Astrocyte of the spinal cord (primary cell): Measurements from ENCODE around the gene CCR2.
"Not testable (repeated sequence)": the region's sequence is repeated elsewhere in the genome, so short reads cannot be mapped to it uniquely, and the experiment has no call there.

Experiments
- DNase-seq: peaks from one replicate; pipeline ENCODE4 v3.0.0; 2011; ENCODE audit warnings: low read depth, low spot score
- H3K4me3 ChIP-seq: 2 replicates; pipeline ENCODE4 v1.5.1; 2011; ENCODE audit warnings: low read depth, mild to moderate bottlenecking, low read length, moderate library complexity
- CTCF ChIP-seq: IDR thresholded peaks from 2 replicates; pipeline ENCODE4 v1.5.1; 2012; ENCODE audit warnings: low read depth, mild to moderate bottlenecking, low read length, inconsistent platforms
- in situ Hi-C: cut with HindIII; loops from 2 replicates; pipeline ENCODE4 v1.10.0; 2017; ENCODE audit warnings: low sequenced_read_pairs

The CCR2 gene

GRCh38 chr3:46399557-46399956 lies 45.6 kb downstream of the CCR2 start:
- DNase-seq: no peak
- no peak for TF ChIP-seq CTCF
- in situ Hi-C loops: no loop called here
- no peak overlapping the region for H3K4me3 ChIP-seq

- in situ Hi-C loops: no loop called here
- DNase-seq: peak; percentile 22
These were observed 46.3 kb downstream of the CCR2 start for GRCh38 chr3:46400000-46400734.

GRCh38 chr3:46400846-46401245 lies 46.9 kb downstream of the CCR2 start:
- in situ Hi-C loops: no loop called here
- TF ChIP-seq CTCF: no peak
- no peak for DNase-seq
- no peak overlapping the region for H3K4me3 ChIP-seq

More at GRCh38 chr3:46400000-46400734, 46.3 kb downstream of the CCR2 start:
- no peak overlapping the region for H3K4me3 ChIP-seq
- no peak for TF ChIP-seq CTCF

GRCh38 chr3:46401579-46401978 lies 47.7 kb downstream of the CCR2 start:
- DNase-seq: no peak
- no peak for TF ChIP-seq CTCF
- in situ Hi-C loops: no loop called here
- no peak overlapping the region for H3K4me3 ChIP-seq

- DNase-seq, in situ Hi-C loops, H3K4me3 ChIP-seq: not testable (repeated sequence)
These were observed 49.0 kb downstream of the CCR2 start for GRCh38 chr3:46402902-46403301.

GRCh38 chr3:46405301-46406019 lies 51.5 kb downstream of the CCR2 start:
- DNase-seq: no peak
- no peak for TF ChIP-seq CTCF
- in situ Hi-C loops: no loop called here
- H3K4me3 ChIP-seq: no peak overlapping the region

GRCh38 chr3:46406443-46406787 lies 52.5 kb downstream of the CCR2 start:
- no peak for DNase-seq
- no peak overlapping the region for H3K4me3 ChIP-seq
- TF ChIP-seq CTCF: no peak
- in situ Hi-C loops: no loop called here
